Measurements from ENCODE around the gene EPS15. TPM values are rescaled to one million over a fixed set of nuclear protein-coding genes. Genes with fewer than 3 reads are reported as not detected.
A peak's percentile ranks its signal among the peaks of the same experiment; 100 is the strongest.

Gene EPS15
- total RNA-seq, 3 donors from 2014 or later: 83.6 to 144 (median 127) TPM

GRCh38 chr1:51349862-51350261, 169.2 kb downstream of the EPS15 start:
- Histone ChIP-seq H3K9me3 (no peaks in the 10 kb centered on the region), H3K4me3 (no peak overlapping the region), H3K27me3 (peaks cover 0 to 7% of the 10 kb centered on the region in 2 donors), H3K4me1 (no peaks in the 10 kb centered on the region), H3K36me3 (no peaks in the 10 kb centered on the region), H3K27ac (no peak overlapping the region)
- no peak for DNase-seq (ENCODE audit: low spot score in 2 of 2)
- TF ChIP-seq POLR2A (IDR thresholded peaks at IDR 0.05) (no peak), POLR2AphosphoS5 (IDR thresholded peaks at IDR 0.05) (no peak), CTCF (IDR thresholded peaks at IDR 0.05) (no peak)
- intact Hi-C loops (cut with DNase I; ENCODE audit: low total_unique reads): no loop called here

- Histone ChIP-seq H3K4me1 (no peaks in the 10 kb centered on the region), H3K4me3 (no peak overlapping the region), H3K27ac (no peak overlapping the region), H3K27me3 (peaks cover 0 to 16% of the 10 kb centered on the region in 2 donors), H3K36me3 (no peaks in the 10 kb centered on the region), H3K9me3 (no peaks in the 10 kb centered on the region)
- intact Hi-C loops (cut with DNase I; ENCODE audit: low total_unique reads): no loop called here
- DNase-seq (ENCODE audit: low spot score in 2 of 2): no peak
- TF ChIP-seq CTCF (IDR thresholded peaks at IDR 0.05) (no peak), POLR2A (IDR thresholded peaks at IDR 0.05) (no peak), POLR2AphosphoS5 (IDR thresholded peaks at IDR 0.05) (no peak)
Measured at GRCh38 chr1:51348147-51348527, 170.9 kb downstream of the EPS15 start.

- no peak overlapping the region for H3K4me3 ChIP-seq
- H3K9me3 ChIP-seq: no peaks in the 10 kb centered on the region
- no peak for DNase-seq (ENCODE audit: low spot score in 2 of 2)
- no peaks in the 10 kb centered on the region for H3K36me3 ChIP-seq
- intact Hi-C loops (cut with DNase I; ENCODE audit: low total_unique reads): no loop called here
- no peak overlapping the region for H3K27ac ChIP-seq
- TF ChIP-seq POLR2AphosphoS5 (IDR thresholded peaks at IDR 0.05) (no peak), POLR2A (IDR thresholded peaks at IDR 0.05) (no peak), CTCF (IDR thresholded peaks at IDR 0.05) (no peak)
- H3K4me1 ChIP-seq: no peaks in the 10 kb centered on the region
- H3K27me3 ChIP-seq: peaks cover 0 to 16% of the 10 kb centered on the region in 2 donors
Measured at GRCh38 chr1:51347398-51348146, 171.5 kb downstream of the EPS15 start.

- H3K27me3 ChIP-seq: peaks cover 0 to 16% of the 10 kb centered on the region in 2 donors
- H3K27ac ChIP-seq: peak overlapping the region in 1 of 2 donors; percentile 22
- intact Hi-C loops (cut with DNase I; ENCODE audit: low total_unique reads): no loop called here
- DNase-seq (ENCODE audit: low spot score in 2 of 2): no peak
- H3K9me3 ChIP-seq: no peaks in the 10 kb centered on the region
- H3K4me1 ChIP-seq: no peaks in the 10 kb centered on the region
- no peak overlapping the region for H3K4me3 ChIP-seq
- no peak for TF ChIP-seq CTCF (IDR thresholded peaks at IDR 0.05)
- no peak for TF ChIP-seq POLR2AphosphoS5 (IDR thresholded peaks at IDR 0.05)
- TF ChIP-seq POLR2A (IDR thresholded peaks at IDR 0.05): no peak
- no peaks in the 10 kb centered on the region for H3K36me3 ChIP-seq
Measured at GRCh38 chr1:51346086-51346942, 172.8 kb downstream of the EPS15 start.

- Histone ChIP-seq H3K4me1 (no peaks in the 10 kb centered on the region), H3K27me3 (peaks cover 0 to 16% of the 10 kb centered on the region in 2 donors), H3K9me3 (no peaks in the 10 kb centered on the region), H3K27ac (no peak overlapping the region), H3K36me3 (no peaks in the 10 kb centered on the region), H3K4me3 (peak overlapping the region in 2 of 3 donors; percentile 52 to 67)
- TF ChIP-seq CTCF (IDR thresholded peaks at IDR 0.05): no peak
- no peak for TF ChIP-seq POLR2AphosphoS5 (IDR thresholded peaks at IDR 0.05)
- TF ChIP-seq POLR2A (IDR thresholded peaks at IDR 0.05): no peak
- intact Hi-C loops (cut with DNase I; ENCODE audit: low total_unique reads): no loop called here
- no peak for DNase-seq (ENCODE audit: low spot score in 2 of 2)
Measured at GRCh38 chr1:51345300-51345687, 173.8 kb downstream of the EPS15 start.
